ENCODE results near the gene PAPOLA.

Gene PAPOLA

DNA sequence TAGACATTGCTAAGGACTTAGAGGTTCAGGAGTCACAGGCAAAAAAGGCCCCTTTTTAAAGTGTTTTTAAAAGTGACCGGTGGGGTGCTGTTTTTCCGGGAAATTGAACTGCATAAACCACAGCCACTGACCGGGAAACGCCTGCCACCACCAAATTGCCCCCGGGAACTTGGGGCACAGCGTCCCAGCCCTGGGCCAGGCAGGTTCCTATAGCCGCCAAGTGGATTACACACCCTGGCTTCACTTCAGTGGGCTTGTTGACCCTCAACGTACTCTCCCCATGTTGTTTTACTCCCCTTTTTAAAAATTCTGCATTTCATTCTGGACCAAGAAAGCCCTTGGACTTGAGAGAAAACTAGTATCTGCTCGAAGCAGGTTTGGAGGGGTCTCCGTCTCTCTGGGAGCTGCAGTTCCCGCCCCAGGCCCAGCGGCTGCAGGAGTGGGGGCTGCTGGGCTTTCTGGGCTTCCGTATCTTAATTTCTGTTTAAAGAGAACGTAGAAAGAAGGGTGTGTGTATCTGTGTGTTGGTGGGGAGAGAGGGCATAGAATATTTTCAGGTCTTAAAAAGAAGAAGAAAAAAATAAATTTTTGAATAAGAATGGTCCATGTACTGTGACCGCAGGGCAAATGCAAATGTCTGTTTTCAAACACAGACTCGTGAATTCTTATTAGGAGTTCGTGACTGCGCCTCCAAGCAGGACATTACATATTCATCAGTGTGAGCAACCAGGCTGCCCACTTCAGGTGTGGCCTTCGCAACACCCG, 82.9 kb downstream of the PAPOLA start:
- DNase-seq (ENCODE audit: low read depth in 1 of 2, low spot score in 1 of 2): no peak

DNA sequence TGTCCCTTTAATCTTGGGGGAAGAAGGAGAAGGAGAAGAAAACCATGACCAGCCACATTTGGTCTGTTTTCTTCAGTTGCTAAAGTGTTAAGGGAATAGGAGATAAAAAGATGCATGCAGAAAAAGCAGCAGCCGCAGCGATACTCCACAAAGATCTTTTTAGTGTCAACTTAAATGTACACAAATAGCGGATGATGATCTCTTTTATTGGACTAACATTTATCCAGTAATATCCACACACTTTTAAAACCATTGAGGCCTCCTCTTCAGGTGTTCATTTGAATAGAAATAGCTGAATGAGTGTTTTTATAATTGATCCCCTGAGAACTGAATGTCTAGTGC, 83.5 kb downstream of the PAPOLA start:
- DNase-seq (ENCODE audit: low read depth in 1 of 2, low spot score in 1 of 2): no peak

DNA sequence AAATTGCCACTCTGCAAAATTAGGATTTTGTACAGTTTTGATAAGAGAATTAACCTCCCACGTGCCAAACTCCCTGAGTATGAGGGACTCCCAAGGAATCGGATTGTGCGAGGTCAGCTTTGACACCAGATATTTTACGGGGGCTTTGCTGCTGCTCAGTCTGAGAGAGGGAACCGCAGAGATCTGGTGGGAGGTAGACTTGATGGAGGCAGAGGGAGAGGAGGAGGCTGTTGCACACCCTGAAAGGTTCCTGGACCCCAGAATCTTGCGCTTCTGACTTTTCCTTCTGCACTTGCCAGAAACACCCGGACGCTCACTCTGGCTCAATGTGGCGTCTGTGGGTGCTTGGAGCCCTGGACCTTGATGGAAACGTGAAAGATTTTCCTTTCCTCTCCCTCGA, 83.9 kb downstream of the PAPOLA start:
- DNase-seq (ENCODE audit: low read depth in 1 of 2, low spot score in 1 of 2): no peak

DNA sequence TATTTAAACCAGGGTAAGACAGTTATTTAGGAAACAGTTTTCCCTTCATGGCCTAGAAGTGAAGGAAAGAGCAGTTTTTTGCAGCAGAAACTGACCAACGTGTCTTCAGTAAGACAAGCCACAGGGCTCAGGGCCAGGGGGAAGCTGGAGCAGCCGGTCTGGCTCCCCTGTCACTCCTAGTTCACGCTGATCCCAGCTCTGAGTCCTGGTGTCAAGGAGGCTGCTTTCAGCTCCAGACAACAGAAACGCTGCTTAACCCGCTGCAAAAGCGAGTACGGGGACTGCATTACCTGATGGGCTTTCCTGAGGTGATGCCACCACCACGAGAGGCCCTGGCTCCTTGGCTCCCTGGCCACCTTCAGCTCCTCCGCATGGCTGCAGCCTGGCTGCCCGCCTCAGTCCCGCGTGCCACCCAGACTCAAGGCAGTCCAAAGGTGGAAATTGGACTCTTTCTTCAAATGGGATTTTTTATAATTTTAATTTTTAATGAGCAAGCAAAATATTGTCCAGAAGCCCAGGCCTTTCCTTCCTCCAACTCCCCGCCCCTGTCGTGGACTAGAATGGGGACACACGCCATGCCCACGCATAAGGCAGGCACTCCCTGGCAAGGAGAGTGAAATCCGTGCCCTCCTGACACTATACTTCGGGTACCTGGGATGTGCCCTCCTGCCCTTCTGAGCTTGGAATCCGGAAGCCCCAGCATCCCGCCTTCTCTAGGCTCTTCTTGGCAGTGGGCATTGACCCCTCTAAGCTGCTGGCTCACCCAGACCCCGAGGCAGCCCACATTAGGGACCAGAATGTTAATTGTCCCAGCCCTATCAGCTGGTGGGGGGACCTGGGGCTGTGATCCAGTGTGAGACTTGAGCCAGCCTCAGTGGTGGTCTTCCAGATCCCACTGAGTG, 85.0 kb downstream of the PAPOLA start:
- no peak for DNase-seq (ENCODE audit: low read depth in 1 of 2, low spot score in 1 of 2)

DNA sequence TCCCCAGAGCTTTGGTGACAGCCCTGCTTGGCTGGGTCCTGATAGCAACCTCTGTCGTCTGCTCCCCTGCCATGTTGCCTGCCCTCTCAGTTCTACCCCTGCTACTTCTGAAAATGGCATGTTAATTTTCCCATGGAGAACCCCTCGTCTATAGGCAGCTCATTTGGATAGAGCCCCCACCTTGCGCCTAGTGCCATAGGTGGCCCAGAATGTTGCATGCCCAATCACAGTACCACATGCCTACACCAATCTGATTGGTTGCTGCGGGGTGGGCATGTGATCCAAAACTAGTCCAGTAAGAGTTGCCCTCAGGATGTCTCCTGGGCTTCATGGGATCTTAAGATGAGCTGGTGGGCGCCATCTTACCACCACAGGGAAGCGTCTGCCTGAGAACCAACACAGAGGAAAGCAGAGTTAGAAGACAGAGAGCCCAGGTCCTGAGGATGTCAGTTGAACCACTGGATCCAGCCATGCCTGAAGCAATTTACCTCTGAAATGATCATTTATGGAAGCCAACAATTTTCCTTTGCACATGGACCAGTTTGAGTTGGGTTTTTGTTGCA, 85.7 kb downstream of the PAPOLA start:
- no peak for DNase-seq (ENCODE audit: low read depth in 1 of 2, low spot score in 1 of 2)

DNA sequence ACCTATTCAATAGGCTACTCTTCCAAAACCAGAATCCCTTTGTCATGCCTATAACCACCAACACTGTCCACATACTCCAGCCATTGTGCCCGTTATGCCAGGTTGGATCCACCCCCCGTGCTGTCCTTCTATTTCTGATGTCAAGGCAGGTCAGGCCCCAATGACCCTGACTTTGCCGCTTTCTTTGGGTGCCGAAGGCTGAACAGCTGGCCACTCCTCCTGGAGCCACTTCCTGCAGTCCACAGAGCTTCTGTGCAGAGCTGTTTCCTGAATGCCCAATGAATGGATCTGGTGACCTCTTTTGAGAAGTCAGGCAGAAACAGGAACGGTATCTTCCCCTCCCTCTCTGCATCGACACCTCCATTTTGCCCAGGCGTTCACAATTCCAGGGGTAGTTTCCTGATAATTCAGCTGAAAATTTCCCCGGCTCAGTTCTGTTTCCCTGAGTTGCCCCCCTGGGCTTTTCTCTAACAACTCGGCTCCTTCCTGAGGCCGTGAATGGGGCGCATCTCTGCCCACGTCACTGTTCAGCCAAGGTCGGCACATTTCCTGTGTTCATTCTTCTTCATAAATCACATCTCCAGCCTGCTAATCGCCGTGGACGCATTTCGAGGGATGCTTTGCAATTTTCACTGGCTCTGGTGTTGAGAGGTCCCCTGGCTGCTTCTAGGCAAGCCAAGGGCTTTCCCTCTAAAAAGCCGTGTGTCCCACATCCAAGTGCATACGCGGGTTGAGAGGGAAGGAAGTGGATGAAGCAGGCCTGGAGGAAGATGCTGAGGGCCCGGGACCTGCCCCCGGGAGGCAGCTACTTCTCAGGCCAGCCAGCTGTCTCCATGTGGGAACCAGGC, 86.5 kb downstream of the PAPOLA start:
- DNase-seq (ENCODE audit: low read depth in 1 of 2, low spot score in 1 of 2): no peak

DNA sequence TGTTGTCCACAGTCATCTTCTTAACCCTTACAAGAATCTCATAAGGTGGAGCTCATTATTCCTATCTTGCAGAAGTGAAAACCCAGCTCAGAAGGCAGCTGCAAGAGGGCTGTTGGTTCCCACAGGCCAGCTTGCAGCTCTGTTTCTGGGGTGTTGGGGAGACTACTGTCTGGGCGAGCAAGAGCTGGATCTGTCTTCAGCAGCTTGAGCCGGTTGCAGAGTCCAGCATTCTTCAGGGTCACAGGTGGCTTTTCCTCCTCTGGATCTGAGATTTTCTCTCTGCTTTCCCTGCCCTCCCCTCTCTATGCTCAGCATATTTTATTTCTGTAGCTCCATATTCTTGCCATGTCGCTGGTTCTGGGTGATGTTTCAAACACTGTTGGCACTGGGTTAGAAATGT, 87.4 kb downstream of the PAPOLA start:
- no peak for DNase-seq (ENCODE audit: low read depth in 1 of 2, low spot score in 1 of 2)

DNA sequence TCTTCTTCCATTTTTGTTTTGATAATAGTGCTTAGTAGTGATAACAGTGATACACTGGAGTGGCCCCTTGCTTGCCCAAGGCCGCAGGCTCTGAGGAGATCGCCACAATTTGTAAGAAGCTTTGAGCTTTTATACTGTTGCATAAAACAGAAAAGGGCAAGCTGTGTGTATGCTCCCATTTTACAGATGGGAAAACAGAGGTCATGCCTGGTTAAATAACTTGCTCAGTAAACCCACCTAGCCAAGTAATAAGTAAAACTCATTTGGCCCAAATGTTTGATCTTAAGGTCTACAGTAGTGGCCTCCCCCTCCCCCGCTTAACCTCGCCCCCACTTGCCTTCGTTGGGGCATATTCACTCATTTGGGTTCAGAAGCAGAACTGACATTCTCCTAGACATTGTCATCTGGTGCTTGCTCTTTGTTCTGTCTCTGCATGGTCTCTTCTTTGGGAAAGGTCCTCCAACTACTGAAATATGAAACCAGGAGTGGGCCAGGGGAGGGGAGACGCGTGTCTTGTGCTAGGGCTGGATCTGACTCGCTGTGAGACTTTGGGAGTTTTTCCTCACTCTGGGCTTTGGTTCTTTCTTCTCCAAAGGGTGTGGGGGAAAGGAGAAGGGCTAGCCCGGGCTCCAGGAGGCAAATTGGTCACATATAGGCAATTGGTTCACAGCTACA, 88.1 kb downstream of the PAPOLA start:
- DNase-seq (ENCODE audit: low read depth in 1 of 2, low spot score in 1 of 2): no peak

DNA sequence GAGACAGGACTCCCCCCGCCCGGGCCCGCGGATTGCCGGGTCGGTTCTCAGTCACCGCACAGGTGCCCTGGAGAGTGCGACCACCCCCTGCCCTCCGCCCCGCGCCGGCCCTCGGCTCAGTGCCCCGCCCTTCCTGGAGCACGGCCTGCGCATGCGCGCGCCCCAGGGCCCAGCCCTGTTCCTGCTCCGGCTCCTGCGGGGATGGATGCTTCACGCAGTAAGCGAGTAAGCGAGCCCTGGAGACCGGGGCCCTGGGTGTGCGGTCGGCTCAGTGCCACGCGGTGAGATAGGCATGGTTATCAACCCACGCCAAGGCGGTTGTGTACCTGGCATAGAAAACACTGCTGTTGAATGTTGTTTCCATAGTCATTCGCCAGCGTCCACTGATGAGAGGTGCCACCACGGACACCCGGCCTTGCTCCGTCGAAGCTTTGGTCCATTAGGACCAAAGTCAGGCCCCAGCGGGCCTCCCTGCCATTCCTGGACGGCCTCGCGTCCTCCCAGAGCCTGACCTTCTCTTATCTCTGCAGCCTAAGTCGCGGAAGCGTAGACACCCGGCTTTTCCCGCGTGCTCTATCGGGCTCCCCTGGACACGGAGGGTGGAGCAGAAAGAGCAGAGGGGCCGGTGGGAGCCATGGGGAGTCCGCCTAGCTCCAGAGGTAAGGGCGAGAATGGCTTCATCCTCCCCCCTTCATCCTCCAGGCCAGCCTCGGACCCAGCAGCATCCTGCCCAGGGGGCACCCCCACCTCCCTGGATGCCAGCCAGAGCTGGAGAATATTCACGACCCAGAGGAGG, 90.6 kb downstream of the PAPOLA start:
- peak; percentile 40 to 51 for DNase-seq (ENCODE audit: low read depth in 1 of 2, low spot score in 1 of 2)

DNA sequence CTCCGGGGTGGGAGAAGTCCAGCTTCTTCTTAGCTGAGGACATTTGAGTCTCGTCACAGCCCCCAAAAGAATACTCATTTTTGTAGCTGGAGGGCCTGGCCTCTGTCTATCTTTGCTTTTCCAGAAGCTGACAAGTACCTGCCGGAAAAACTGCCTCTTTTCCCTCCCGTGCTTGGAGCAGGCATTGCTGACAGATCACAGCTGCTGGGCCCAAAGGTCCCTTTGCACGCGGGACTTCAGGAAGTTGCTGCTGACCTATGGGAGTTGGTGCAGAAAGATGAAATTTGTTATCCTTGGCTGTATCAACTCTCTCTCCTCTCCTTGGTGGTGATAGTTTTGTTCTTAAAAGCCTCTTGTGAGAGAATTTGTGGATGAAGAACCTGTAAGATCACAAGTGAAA, 92.8 kb downstream of the PAPOLA start:
- no peak for DNase-seq (ENCODE audit: low read depth in 1 of 2, low spot score in 1 of 2)

DNA sequence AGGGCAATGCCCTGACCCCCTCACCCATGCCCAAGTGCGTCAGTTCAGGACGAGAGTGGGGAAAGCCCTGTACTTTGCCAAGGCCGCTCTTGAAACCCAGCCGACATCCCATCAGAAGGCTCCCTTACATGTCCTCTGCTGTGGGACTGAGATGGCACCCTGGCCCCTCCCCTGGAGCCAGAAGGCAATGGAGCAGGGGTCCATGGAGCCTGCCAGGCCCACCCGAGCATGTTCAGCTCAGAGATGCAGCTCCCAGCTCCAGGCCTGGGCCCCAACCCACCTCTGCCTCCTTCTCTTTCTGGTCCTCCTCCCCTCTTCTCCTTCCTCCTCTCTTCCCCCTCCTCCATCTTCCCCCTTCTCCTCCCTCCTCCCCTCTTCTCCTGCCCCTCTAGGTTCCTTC, 95.5 kb downstream of the PAPOLA start:
- no peak for DNase-seq (ENCODE audit: low read depth in 1 of 2, low spot score in 1 of 2)

DNA sequence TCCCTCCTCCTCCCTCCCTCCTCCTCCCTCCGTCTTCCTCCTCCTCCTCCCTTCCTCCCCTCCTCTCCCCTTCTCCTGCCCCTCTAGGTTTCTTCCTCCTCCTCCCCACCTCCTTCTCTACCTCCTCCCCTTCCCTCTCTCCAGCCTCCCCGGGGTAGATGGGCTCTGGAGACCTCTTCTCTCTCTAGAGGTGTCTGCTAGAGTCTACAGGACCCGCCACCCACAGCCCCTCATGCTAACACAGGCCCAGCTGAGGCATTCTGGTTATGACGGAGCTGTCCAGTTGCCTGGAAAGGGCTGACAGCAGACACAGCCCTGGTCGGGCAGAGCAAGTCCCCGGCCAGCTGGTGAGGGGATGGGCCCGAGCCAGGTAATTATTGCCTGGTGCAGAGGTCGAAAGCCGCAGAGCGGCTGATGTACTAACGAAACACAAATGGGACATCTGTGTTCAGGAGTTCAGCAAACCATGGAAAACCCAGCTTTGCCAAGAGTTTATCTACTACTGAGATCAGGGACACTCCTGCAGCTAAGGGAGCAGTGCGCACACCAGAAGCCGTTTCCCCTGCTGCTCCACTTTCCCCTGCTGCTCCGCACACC, 96.2 kb downstream of the PAPOLA start:
- no peak for DNase-seq (ENCODE audit: low read depth in 1 of 2, low spot score in 1 of 2)

DNA sequence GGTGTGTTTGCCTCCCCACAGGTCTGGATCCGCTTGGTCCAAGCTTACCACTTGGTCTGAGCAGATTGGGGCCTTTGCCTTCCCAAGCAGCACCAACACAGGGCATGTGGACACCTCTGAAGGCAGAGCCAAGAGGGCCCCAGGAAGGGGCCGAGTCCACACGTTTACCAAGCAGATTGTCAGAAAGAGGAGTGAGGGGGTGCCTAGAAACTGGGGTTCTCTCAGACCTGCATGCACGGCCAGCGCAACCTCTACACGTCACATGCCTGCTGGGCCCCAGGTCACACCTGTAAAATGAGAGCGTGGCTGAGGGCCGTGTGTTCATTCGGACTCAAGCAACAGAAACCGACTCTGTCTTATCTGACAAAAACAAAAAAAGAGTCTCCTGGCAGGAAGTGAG, 96.9 kb downstream of the PAPOLA start:
- no peak for DNase-seq (ENCODE audit: low read depth in 1 of 2, low spot score in 1 of 2)

DNA sequence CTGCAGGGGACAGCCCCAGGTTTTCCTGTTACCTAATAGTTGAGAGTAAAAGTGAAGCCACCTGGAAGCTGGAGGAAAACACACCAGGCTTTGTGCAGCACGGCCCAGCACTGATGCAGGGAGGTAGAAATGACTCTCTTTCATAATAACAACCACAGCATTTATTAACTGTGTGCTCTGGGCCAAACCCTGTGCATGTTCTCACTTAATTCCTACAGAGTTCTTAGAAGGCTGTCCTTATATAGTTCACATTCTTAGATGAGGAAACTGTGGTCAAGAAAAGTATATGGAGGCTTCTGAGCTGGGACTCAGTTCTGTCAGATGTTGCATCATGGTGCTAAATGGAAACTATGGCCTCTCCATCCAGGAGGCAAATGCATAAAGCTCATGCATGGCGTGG, 100.0 kb downstream of the PAPOLA start:
- DNase-seq (ENCODE audit: low read depth in 1 of 2, low spot score in 1 of 2): no peak

DNA sequence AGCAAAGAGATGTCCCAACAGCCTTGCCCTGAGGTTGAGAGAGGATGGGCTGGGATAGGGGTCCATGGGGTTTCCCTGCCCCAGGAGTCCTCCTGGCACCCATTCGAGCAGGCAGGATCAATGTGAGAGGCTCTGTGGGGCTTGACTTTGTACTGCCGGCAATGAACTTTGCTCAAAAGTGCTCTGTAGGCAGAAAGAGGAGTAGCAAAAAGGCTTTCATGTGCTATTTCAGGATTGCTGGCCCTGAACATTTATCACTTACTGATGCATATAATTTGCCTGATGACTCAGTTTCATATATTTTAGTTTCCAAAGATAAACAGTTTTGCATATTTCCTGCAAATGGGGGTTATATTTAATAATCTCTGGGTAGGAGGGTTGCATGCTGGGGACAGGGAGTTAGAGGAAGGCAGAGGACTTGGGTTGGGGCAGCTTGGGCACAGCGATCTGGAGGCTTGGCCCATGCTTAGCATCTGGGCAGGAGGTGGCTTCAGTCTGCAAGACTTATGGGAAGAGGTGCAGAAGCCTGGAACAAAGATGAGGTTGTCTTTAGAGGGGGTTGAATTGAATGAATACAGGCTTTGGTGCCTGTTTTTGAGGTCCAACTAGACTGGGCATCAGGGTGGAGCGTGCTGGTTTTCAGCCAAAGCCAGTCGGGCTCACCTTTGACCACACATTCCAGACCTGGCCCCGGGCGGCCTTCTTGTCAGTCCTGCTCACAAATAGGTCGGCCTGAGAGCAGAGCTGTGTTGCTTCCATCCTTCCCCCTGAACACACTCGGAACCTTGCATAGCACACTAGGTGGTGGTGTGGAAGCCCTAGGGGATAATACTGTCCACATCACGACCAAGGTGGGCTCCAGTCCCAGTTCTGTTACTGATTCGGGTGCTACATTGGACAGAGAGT, 101.4 kb downstream of the PAPOLA start:
- no peak for DNase-seq (ENCODE audit: low read depth in 1 of 2, low spot score in 1 of 2)

DNA sequence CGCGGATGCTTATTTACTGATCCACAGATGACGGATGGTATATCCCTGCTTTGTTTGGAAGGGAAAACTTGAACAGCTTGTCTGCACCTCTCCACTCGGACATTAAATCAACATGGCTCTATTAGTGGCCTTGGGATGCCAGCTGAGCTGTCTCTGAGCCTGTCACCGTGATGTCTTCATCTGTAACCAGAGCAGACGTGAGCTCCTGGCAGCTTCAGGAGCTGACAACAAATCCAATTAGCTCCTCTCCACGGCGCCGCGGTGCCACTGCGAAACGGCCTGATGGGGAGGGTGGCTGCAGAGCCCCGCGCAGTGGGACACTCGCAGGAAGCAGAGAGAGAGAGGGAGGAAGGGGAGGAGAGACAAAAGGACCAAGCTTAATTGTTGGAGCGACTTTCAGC, 112.3 kb downstream of the PAPOLA start:
- DNase-seq (ENCODE audit: low read depth in 1 of 2, low spot score in 1 of 2): no peak

DNA sequence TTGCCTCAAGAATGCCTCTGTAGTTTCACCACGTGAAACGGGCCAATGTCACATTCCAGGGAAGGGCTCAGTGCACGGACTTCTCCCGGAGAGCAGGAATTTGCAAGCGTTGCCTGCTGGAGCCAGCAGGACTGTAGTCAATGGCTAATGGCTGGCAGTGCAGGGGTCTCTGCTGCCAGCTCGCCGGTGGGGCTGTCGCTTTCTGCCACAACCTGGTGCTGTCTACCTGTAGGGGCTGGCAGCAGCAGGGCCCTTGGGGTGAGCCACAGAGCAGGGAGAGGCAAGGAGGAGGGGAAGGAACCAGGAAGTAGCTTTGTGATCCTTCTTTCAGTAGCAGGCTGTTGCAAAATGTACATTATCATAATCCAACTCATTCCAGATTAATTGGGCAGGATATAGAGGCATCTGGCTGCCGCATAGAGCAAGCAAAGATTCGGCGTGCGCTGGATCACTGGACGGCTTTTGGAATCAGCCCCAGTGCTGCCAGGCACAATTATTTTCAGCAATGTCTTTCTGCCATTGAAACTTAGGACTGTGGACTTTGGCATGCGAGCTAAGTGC, 114.1 kb downstream of the PAPOLA start:
- no peak for DNase-seq (ENCODE audit: low read depth in 1 of 2, low spot score in 1 of 2)

Measured in activated T-helper 1 cell treated with anti-CD3 and anti-CD28 coated beads, Interleukin-2, amount 50 U/mL, for 16 hours (primary cell).